ENCODE data around the gene OCA2. TPM values are rescaled to one million over a fixed set of nuclear protein-coding genes. Genes with fewer than 3 reads are reported as not detected.

OCA2 gene
- polyA plus RNA-seq, 1 donor (not counting 4 experiments of a cell fraction or from before 2014, with no cell fraction given), result 0.05 TPM

GRCh38 chr15:28093752-28094535, 5.2 kb downstream of the OCA2 start:
- Histone ChIP-seq H3K9me3 (ENCODE audit: control insufficient read depth, low read depth, low read length) (no peaks in the 10 kb centered on the region), H3K36me3 (ENCODE audit: control insufficient read depth in 2 of 2, extremely low read depth in 1 of 2, insufficient read depth in 2 of 2, low read length in 2 of 2) (no peaks in the 10 kb centered on the region), H3K79me2 (ENCODE audit: control insufficient read depth, insufficient read depth, low read length) (no peaks in the 10 kb centered on the region), H3K4me1 (ENCODE audit: control insufficient read depth, extremely low read depth, insufficient read depth, low read length) (peaks cover 9% of the 10 kb centered on the region), H3K9ac (ENCODE audit: control insufficient read depth, extremely low read depth, insufficient read depth, low read length) (no peak overlapping the region), H3K9me1 (ENCODE audit: control insufficient read depth, extremely low read depth, insufficient read depth, low read length) (no peaks in the 10 kb centered on the region), H3K27ac (ENCODE audit: control insufficient read depth, insufficient read depth, low read length) (no peak overlapping the region), H4K20me1 (ENCODE audit: control insufficient read depth, extremely low read depth, insufficient read depth, low read length) (peaks cover 3% of the 10 kb centered on the region), H3K27me3 (ENCODE audit: control insufficient read depth, extremely low read depth, insufficient read depth, low read length) (peaks cover 54% of the 10 kb centered on the region), H3K4me2 (ENCODE audit: control insufficient read depth, extremely low read depth, insufficient read depth, low read depth, low read length) (no peak overlapping the region), H2AFZ (ENCODE audit: control insufficient read depth, low read length) (no peak overlapping the region), H3K4me3 (ENCODE audit: control insufficient read depth in 2 of 3, extremely low read depth in 1 of 3, insufficient read depth in 2 of 3, low read depth in 1 of 3, low read length in 3 of 3) (no peak overlapping the region)
- TF ChIP-seq EZH2 (IDR thresholded peaks at IDR 0.05; ENCODE audit: low read length), result no peak
- no peak for TF ChIP-seq CTCF (optimal IDR thresholded peaks at IDR 0.05 in 1 of 3, IDR thresholded peaks at IDR 0.05 in 1 of 3, conservative IDR thresholded peaks at IDR 0.05 in 1 of 3; ENCODE audit: extremely low read depth in 1 of 3, insufficient read depth in 2 of 3, low read length in 3 of 3)
- FAIRE-seq (no peak), DNase-seq (ENCODE audit: low read depth, low spot score) (no peak)
- dilution Hi-C loops (cut with MboI; ENCODE audit: extremely low pct_ligation_motif_present, low sequenced_read_pairs), result no loop called here

- dilution Hi-C loops (cut with MboI; ENCODE audit: extremely low pct_ligation_motif_present, low sequenced_read_pairs), result no loop called here
- H4K20me1 ChIP-seq (ENCODE audit: control insufficient read depth, extremely low read depth, insufficient read depth, low read length), result no peaks in the 10 kb centered on the region
- H3K79me2 ChIP-seq (ENCODE audit: control insufficient read depth, insufficient read depth, low read length), result no peaks in the 10 kb centered on the region
- peaks cover 5% of the 10 kb centered on the region for H3K4me1 ChIP-seq (ENCODE audit: control insufficient read depth, extremely low read depth, insufficient read depth, low read length)
- no peaks in the 10 kb centered on the region for H3K9me3 ChIP-seq (ENCODE audit: control insufficient read depth, low read depth, low read length)
- no peaks in the 10 kb centered on the region for H3K9me1 ChIP-seq (ENCODE audit: control insufficient read depth, extremely low read depth, insufficient read depth, low read length)
- no peak overlapping the region for H2AFZ ChIP-seq (ENCODE audit: control insufficient read depth, low read length)
- DNase-seq (ENCODE audit: low read depth, low spot score) (no peak), FAIRE-seq (no peak)
- H3K9ac ChIP-seq (ENCODE audit: control insufficient read depth, extremely low read depth, insufficient read depth, low read length), result no peak overlapping the region
- peaks cover 27% of the 10 kb centered on the region for H3K27me3 ChIP-seq (ENCODE audit: control insufficient read depth, extremely low read depth, insufficient read depth, low read length)
- TF ChIP-seq CTCF (optimal IDR thresholded peaks at IDR 0.05 in 1 of 3, IDR thresholded peaks at IDR 0.05 in 1 of 3, conservative IDR thresholded peaks at IDR 0.05 in 1 of 3; ENCODE audit: extremely low read depth in 1 of 3, insufficient read depth in 2 of 3, low read length in 3 of 3) (no peak), EZH2 (IDR thresholded peaks at IDR 0.05; ENCODE audit: low read length) (no peak)
- H3K27ac ChIP-seq (ENCODE audit: control insufficient read depth, insufficient read depth, low read length), result no peak overlapping the region
- no peak overlapping the region for H3K4me2 ChIP-seq (ENCODE audit: control insufficient read depth, extremely low read depth, insufficient read depth, low read depth, low read length)
- H3K4me3 ChIP-seq (ENCODE audit: control insufficient read depth in 2 of 3, extremely low read depth in 1 of 3, insufficient read depth in 2 of 3, low read depth in 1 of 3, low read length in 3 of 3), result no peak overlapping the region
- H3K36me3 ChIP-seq (ENCODE audit: control insufficient read depth in 2 of 2, extremely low read depth in 1 of 2, insufficient read depth in 2 of 2, low read length in 2 of 2), result no peaks in the 10 kb centered on the region
These were observed 7.8 kb downstream of the OCA2 start for GRCh38 chr15:28091313-28091712.
